GM23338 (cell line): ENCODE measurements around the gene LINGO4. TPM values are rescaled to one million over a fixed set of nuclear protein-coding genes. Genes with fewer than 3 reads are reported as not detected.

ENCODE experiments used
- ATAC-seq: fragments of 200-7000 bp; cut with Tn5 transposase; 3 replicates; pipeline ENCODE4 v1.9.1; 2020
- DNase-seq: peaks from one replicate; pipeline ENCODE4 v3.0.0-alpha.2; 2015; ENCODE audit warnings: low spot score
- H2AFZ ChIP-seq: fragments of 200-600 bp; sonication (generic); 2 replicates; pipeline ENCODE4 v1.8.0; 2016; ENCODE audit warnings: antibody characterized with exemption, mild to moderate bottlenecking, moderate library complexity
- H3F3A ChIP-seq: fragments of 200-600 bp; sonication (generic); replicated peaks from 2 replicates; pipeline ENCODE4 v1.8.0; 2017; ENCODE audit warnings: antibody characterized with exemption, mixed run types, low read depth
- H3K27ac ChIP-seq: fragments of 200-600 bp; sonication (generic); 2 replicates; pipeline ENCODE4 v1.6.1; 2016; ENCODE audit warnings: low read depth
- H3K27me3 ChIP-seq: fragments of 200-600 bp; sonication (generic); 2 replicates; pipeline ENCODE4 v1.8.0; 2016; ENCODE audit warnings: mild to moderate bottlenecking, mixed run types, moderate library complexity; ENCODE audit not compliant: insufficient read depth
- H3K36me3 ChIP-seq: fragments of 200-600 bp; sonication (generic); 2 replicates; pipeline ENCODE4 v1.8.0; 2016; ENCODE audit warnings: mild to moderate bottlenecking; ENCODE audit not compliant: insufficient read depth
- H3K4me1 ChIP-seq: fragments of 200-600 bp; sonication (generic); 2 replicates; pipeline ENCODE4 v1.8.0; 2016; ENCODE audit warnings: mild to moderate bottlenecking, moderate library complexity; ENCODE audit not compliant: insufficient read depth
- H3K4me2 ChIP-seq: fragments of 200-600 bp; sonication (generic); 2 replicates; pipeline ENCODE4 v1.7.1; 2017; ENCODE audit warnings: mixed run types
- H3K4me3 ChIP-seq: fragments of 200-600 bp; sonication (generic); 2 replicates; pipeline ENCODE4 v1.6.1; 2016; ENCODE audit warnings: mixed run types
- H3K79me2 ChIP-seq: fragments of 200-600 bp; sonication (generic); replicated peaks from 2 replicates; pipeline ENCODE4 v1.8.0; 2017; ENCODE audit warnings: mild to moderate bottlenecking; ENCODE audit not compliant: insufficient read depth
- H3K9me2 ChIP-seq: fragments of 200-600 bp; sonication (generic); 2 replicates; pipeline ENCODE4 v1.8.0; 2017; ENCODE audit not compliant: insufficient read depth
- H4K20me1 ChIP-seq: fragments of 200-600 bp; sonication (generic); replicated peaks from 2 replicates; pipeline ENCODE4 v1.8.0; 2017; ENCODE audit warnings: mild to moderate bottlenecking; ENCODE audit not compliant: insufficient read depth
- H3K27ac Mint-ChIP-seq: 2 replicates; pipeline ENCODE4 v1.8.0; 2020; ENCODE audit warnings: inconsistent platforms, mild to moderate bottlenecking, moderate library complexity, mixed read lengths
- H3K27me3 Mint-ChIP-seq: 3 replicates; pipeline ENCODE4 v1.8.0; 2022; ENCODE audit warnings: low read depth, mild to moderate bottlenecking, moderate library complexity, mixed read lengths, inconsistent platforms; ENCODE audit not compliant: insufficient read depth, poor library complexity
- H3K36me3 Mint-ChIP-seq: 3 replicates; pipeline ENCODE4 v1.8.0; 2021; ENCODE audit warnings: low read depth, mild to moderate bottlenecking, inconsistent platforms, moderate library complexity, mixed read lengths
- H3K4me1 Mint-ChIP-seq: 3 replicates; pipeline ENCODE4 v1.8.0; 2020; ENCODE audit warnings: mild to moderate bottlenecking, inconsistent platforms, mixed read lengths
- H3K4me3 Mint-ChIP-seq: 3 replicates; pipeline ENCODE4 v1.8.0; 2021; ENCODE audit warnings: moderate library complexity, mild to moderate bottlenecking, inconsistent platforms, mixed read lengths
- H3K9me3 Mint-ChIP-seq: 3 replicates; pipeline ENCODE4 v1.8.0; 2020; ENCODE audit warnings: moderate library complexity, mild to moderate bottlenecking, inconsistent platforms, mixed read lengths
- CREB1 ChIP-seq: fragments of 250-450 bp; sonication (Bioruptor Pico); IDR thresholded peaks from 2 replicates; pipeline ENCODE4 v1.5.0; 2020; ENCODE audit warnings: low read depth, mild to moderate bottlenecking, moderate library complexity
- CTCF ChIP-seq, 2 experiments: fragments of 200-600 bp in 1 of 2; sonication (generic) in 1 of 2; conservative IDR thresholded peaks; 2 replicates each; pipeline versions ENCODE4 v1.5.1 to v1.6.1; 2016 to 2017; ENCODE audit warnings: antibody characterized with exemption in 2 of 2, low read depth in 2 of 2, mild to moderate bottlenecking in 2 of 2, moderate library complexity in 1 of 2
- EZH2 ChIP-seq: fragments of 200-600 bp; sonication (generic); IDR thresholded peaks from one replicate; pipeline ENCODE4 v1.8.0; 2017; ENCODE audit warnings: antibody characterized with exemption, mild to moderate bottlenecking, low read depth; ENCODE audit not compliant: unreplicated experiment
- EZH2phosphoT487 ChIP-seq: fragments of 200-600 bp; sonication (generic); IDR thresholded peaks from one replicate; pipeline ENCODE4 v1.8.1; 2018; ENCODE audit warnings: antibody characterized with exemption; ENCODE audit not compliant: unreplicated experiment
- JUNB ChIP-seq: IDR thresholded peaks from one replicate; pipeline ENCODE4 v1.6.1; 2016; ENCODE audit warnings: antibody characterized with exemption; ENCODE audit not compliant: unreplicated experiment
- NANOG ChIP-seq: IDR thresholded peaks from 2 replicates; pipeline ENCODE4 v1.6.1; 2016; ENCODE audit warnings: antibody characterized with exemption, borderline replicate concordance
- POLR2AphosphoS5 ChIP-seq: IDR thresholded peaks from 2 replicates; pipeline ENCODE4 v1.6.1; 2016; ENCODE audit warnings: antibody characterized with exemption, low read depth
- STAT1 ChIP-seq: IDR thresholded peaks from one replicate; pipeline ENCODE4 v1.6.1; 2016; ENCODE audit warnings: antibody characterized with exemption; ENCODE audit not compliant: unreplicated experiment
- ZNF114 ChIP-seq: fragments of 250-450 bp; sonication (Bioruptor Pico); IDR thresholded peaks from 2 replicates; pipeline ENCODE4 v1.5.0; 2020; ENCODE audit warnings: mild to moderate bottlenecking, moderate library complexity
- ZNF331 ChIP-seq: fragments of 250-450 bp; sonication (Bioruptor Pico); IDR thresholded peaks from 2 replicates; pipeline ENCODE4 v1.5.0; 2020; ENCODE audit warnings: low read depth, mild to moderate bottlenecking, moderate library complexity
- ZNF462 ChIP-seq: fragments of 250-450 bp; sonication (Bioruptor Pico); IDR thresholded peaks from 2 replicates; pipeline ENCODE4 v1.5.0; 2020; ENCODE audit warnings: mild to moderate bottlenecking, moderate library complexity
- polyA plus RNA-seq: library from polyadenylated mRNA; unstranded; fragments of >200 nt; fragmentation: Nextera tagmentation; extraction: Ambion mirVana; gene quantifications from 2 replicates; pipeline ENCODE4 v1.2.1, GENCODE V29; 2016
- total RNA-seq: library from RNA; depleted of rRNA; stranded (reverse); fragments of >200 nt; shearing (Covaris generic); gene quantifications from 2 replicates; pipeline ENCODE4 v1.2.3, GENCODE V29; 2014
- TF ChIP-seq, protein P1 (sequence below): IDR thresholded peaks from 2 replicates; pipeline ENCODE4 v1.6.1; 2016; ENCODE audit warnings: antibody characterized with exemption
- TF ChIP-seq, protein P2 (sequence below): IDR thresholded peaks from one replicate; pipeline ENCODE4 v1.6.1; 2018; ENCODE audit warnings: antibody characterized with exemption; ENCODE audit not compliant: unreplicated experiment

Gene LINGO4
- total and polyA plus RNA-seq, 2 experiments from 2014 or later = not detected

DNA sequence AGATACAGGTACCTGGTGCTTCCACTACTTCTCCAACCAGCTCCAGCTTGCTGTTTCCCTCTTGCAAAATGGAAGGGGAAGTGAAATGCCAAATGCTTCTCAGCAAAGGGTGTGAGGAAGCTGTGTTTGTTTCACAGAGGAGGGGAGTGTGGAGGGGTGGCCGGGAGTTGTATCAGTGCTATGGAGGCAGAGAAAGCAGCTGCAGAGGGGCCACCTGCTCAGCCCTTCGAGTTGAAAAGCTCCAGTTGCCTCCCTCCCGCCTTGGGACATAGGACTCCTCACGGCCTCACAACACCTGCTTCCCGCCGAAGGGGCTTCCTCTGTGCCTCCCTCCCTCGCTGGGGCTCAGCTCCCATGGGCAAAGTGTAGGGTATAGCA is 12.1 kb upstream of the LINGO4 start:
- no peaks in the 10 kb centered on the region for H3K27me3 ChIP-seq
- H3K4me2 ChIP-seq = no peak overlapping the region
- DNase-seq = no peak
- H3K4me3 ChIP-seq = no peak overlapping the region
- no peak for TF ChIP-seq ZNF114
- no peak for TF ChIP-seq EZH2phosphoT487
- no peak for TF ChIP-seq ZNF462 (CRISPR knock-in tag)
- TF ChIP-seq CTCF (conservative IDR thresholded peaks at IDR 0.05; ENCODE audit: low read depth in 2 of 2) = no peak
- TF ChIP-seq, protein P1, sequence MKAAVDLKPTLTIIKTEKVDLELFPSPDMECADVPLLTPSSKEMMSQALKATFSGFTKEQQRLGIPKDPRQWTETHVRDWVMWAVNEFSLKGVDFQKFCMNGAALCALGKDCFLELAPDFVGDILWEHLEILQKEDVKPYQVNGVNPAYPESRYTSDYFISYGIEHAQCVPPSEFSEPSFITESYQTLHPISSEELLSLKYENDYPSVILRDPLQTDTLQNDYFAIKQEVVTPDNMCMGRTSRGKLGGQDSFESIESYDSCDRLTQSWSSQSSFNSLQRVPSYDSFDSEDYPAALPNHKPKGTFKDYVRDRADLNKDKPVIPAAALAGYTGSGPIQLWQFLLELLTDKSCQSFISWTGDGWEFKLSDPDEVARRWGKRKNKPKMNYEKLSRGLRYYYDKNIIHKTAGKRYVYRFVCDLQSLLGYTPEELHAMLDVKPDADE = no peak
- TF ChIP-seq, protein P2, sequence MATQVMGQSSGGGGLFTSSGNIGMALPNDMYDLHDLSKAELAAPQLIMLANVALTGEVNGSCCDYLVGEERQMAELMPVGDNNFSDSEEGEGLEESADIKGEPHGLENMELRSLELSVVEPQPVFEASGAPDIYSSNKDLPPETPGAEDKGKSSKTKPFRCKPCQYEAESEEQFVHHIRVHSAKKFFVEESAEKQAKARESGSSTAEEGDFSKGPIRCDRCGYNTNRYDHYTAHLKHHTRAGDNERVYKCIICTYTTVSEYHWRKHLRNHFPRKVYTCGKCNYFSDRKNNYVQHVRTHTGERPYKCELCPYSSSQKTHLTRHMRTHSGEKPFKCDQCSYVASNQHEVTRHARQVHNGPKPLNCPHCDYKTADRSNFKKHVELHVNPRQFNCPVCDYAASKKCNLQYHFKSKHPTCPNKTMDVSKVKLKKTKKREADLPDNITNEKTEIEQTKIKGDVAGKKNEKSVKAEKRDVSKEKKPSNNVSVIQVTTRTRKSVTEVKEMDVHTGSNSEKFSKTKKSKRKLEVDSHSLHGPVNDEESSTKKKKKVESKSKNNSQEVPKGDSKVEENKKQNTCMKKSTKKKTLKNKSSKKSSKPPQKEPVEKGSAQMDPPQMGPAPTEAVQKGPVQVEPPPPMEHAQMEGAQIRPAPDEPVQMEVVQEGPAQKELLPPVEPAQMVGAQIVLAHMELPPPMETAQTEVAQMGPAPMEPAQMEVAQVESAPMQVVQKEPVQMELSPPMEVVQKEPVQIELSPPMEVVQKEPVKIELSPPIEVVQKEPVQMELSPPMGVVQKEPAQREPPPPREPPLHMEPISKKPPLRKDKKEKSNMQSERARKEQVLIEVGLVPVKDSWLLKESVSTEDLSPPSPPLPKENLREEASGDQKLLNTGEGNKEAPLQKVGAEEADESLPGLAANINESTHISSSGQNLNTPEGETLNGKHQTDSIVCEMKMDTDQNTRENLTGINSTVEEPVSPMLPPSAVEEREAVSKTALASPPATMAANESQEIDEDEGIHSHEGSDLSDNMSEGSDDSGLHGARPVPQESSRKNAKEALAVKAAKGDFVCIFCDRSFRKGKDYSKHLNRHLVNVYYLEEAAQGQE = no peak
- TF ChIP-seq ZNF331 (CRISPR knock-in tag) = no peak
- TF ChIP-seq EZH2 = no peak
- no peak for TF ChIP-seq STAT1
- TF ChIP-seq CREB1 (CRISPR knock-in tag) = no peak
- no peak for TF ChIP-seq JUNB
- TF ChIP-seq NANOG = no peak
- no peak for TF ChIP-seq POLR2AphosphoS5
- H3K27me3 Mint-ChIP-seq = peaks cover 13% of the 10 kb centered on the region
- H3K4me1 Mint-ChIP-seq = peaks cover 10% of the 10 kb centered on the region
- H3K9me2 ChIP-seq = no peaks in the 10 kb centered on the region
- no peak overlapping the region for H3K27ac ChIP-seq
- H2AFZ ChIP-seq = no peak overlapping the region
- H3K27ac Mint-ChIP-seq = no peak overlapping the region
- no peaks in the 10 kb centered on the region for H3F3A ChIP-seq
- no peaks in the 10 kb centered on the region for H3K4me1 ChIP-seq
- H3K36me3 Mint-ChIP-seq = no peaks in the 10 kb centered on the region
- no peaks in the 10 kb centered on the region for H3K36me3 ChIP-seq
- H3K4me3 Mint-ChIP-seq = no peak overlapping the region
- no peaks in the 10 kb centered on the region for H3K79me2 ChIP-seq
- no peak for ATAC-seq
- no peaks in the 10 kb centered on the region for H4K20me1 ChIP-seq
- H3K9me3 Mint-ChIP-seq = no peaks in the 10 kb centered on the region
